WI38 (cell line): Measurements from ENCODE around the gene SLC2A9.

Experiments used
- H3K4me3 ChIP-seq: 2 replicates; pipeline ENCODE4 v1.5.1; 2011; ENCODE audit warnings: low read depth, mild to moderate bottlenecking, control low read depth, low read length
- CTCF ChIP-seq: IDR thresholded peaks from 2 replicates; pipeline ENCODE4 v1.5.1; 2012; ENCODE audit warnings: low read depth, mild to moderate bottlenecking, control low read depth, low read length

Gene SLC2A9

GRCh38 chr4:9933184-9933583, 88.1 kb downstream of the SLC2A9 start:
- H3K4me3 ChIP-seq, result no peak overlapping the region
- TF ChIP-seq CTCF, result no peak

DNA sequence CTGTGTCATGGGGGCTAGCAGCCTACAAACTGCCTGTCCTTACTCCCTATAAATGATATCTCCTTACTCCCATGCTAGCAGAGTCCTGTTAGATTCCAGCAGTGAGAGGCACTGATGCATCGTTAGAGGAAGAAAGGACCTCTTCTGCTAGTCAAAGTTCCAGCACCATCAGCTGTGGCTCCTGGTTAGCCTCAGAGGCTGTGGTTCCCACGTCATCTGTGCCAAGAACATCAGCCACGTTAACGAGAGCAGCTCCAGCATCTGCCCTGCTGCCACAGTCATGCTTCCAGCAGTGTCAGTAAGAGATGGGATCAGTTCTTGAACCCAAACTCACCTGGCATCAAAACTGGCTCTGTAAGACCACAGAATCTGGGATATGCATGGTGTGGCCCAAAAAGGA, 88.5 kb downstream of the SLC2A9 start:
- TF ChIP-seq CTCF, result no peak
- H3K4me3 ChIP-seq, result no peak overlapping the region

DNA sequence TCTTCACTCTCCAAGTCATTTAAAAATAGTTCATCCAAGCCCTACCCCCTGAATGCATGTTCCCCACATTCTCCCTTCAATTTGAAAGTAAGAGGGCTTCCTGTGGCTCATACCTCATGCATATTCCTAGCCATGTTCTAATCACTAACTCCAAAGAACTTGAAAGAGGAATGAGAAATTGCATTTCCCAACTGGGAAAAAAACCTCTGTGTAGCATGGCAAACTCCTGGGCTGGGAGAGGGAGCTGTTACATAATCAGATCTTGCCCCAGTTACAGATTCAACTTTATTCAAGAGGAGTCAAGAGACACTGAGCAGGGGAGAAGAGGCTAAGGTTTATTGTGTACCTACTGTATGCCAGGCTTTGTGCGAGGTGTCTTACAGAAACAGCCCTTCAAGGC, 90.2 kb downstream of the SLC2A9 start:
- no peak for TF ChIP-seq CTCF
- no peak overlapping the region for H3K4me3 ChIP-seq

- no peak for TF ChIP-seq CTCF
- H3K4me3 ChIP-seq, result no peak overlapping the region
Observed at GRCh38 chr4:9929111-9929510, 92.2 kb downstream of the SLC2A9 start.

DNA sequence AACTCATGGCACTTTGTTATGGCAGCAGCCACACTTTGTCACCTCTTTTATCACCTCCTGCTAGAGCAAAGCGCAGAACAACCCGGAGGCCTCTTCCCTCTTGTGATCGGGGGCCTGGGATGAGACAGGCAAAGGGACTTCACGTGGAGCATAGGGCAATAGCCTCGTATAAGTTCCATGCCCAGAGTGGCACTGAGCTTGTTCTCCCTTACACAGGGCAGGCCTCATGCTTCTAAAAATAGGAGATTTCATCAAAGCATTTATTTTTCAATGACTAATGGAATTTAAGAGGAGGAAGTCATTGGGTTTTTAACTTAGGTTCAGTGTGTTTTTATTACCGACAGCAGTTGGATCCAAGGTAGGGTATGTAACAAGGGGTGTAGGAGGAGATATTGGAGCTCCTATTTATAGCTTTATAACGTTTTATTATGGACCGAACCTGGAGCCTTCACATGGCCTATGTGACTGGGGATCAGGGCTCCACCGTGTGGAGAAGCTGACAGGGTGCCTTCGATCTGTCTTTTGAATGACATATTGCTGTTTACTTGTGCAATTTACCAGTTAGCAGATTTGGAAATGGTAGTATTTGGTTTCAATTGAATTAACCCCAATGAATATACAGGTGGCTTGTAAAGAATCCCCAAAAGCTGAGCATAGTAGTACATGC, 93.8 kb downstream of the SLC2A9 start:
- no peak overlapping the region for H3K4me3 ChIP-seq
- TF ChIP-seq CTCF, result no peak

DNA sequence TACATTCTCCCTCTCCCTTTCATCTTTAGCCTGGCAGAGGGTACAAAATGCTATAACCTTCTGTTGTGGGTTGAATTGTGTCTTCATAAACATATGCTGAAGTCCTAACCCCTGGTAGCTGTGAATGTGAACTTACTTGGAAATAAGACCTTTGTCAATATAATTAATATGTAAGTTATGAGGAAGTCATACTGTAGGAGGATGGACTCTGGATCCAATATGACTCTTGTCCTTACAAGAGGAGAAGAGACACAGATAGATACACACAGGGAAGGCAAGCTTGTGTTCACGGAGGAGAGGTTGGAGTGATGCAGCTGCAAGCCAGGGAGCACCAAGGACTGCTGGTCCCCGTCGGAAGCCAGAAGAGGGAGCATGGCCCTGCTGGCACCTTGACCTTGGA, 94.7 kb downstream of the SLC2A9 start:
- no peak for TF ChIP-seq CTCF
- no peak overlapping the region for H3K4me3 ChIP-seq

DNA sequence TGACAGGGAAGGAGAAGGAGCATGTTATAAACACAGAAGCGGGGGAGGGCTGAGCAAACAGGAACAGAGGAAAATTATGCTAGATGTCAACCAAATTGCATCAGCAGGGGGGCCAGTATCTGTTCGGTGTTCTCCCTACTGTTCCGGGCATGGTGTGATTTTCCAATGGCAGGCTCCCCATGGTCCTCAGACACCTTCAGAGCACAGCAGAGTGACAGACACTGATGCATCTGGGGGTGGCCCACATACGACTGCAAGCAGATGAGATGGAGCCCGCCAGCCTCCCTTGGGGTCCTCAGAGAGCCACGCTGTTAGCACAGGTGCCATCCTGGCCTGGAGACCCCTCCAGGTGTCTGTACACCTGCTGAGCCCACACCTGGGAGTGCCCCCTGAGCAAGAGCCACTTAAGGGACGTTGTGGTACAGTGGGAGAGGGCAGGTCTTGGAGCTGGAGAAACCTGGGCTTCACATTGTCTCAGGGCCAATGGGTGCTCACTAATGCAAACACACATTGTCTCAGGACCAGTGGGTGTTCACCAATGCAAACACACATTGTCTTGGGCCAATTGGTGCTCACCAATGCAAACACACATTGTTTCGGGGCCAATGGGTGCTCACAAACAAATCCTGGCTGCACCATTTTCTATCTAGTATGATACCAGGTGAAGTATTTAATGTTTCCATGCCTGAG, 95.4 kb downstream of the SLC2A9 start:
- TF ChIP-seq CTCF, result no peak
- no peak overlapping the region for H3K4me3 ChIP-seq
